Ascending aorta (tissue), 2 donors: Measurements from ENCODE around the gene EEF1G. TPM values are rescaled to one million over a fixed set of nuclear protein-coding genes. Genes with fewer than 3 reads are reported as not detected.
"Not testable (repeated sequence)": the region's sequence is repeated elsewhere in the genome, so short reads cannot be mapped to it uniquely, and the experiment has no call there.

Experiments used
- DNase-seq, 2 donors: peaks; one replicate each; pipeline ENCODE4 v3.0.0-alpha.2; 2019; ENCODE audit warnings: low spot score in 2 of 2
- H3K27ac ChIP-seq, 2 donors: fragments of 200-600 bp; sonication (generic); one replicate each; pipeline ENCODE4 v1.5.1; 2016 to 2017; ENCODE audit warnings: mild to moderate bottlenecking in 1 of 2
- H3K27me3 ChIP-seq: fragments of 200-600 bp; sonication (generic); one replicate; pipeline ENCODE4 v1.5.1; 2017
- H3K36me3 ChIP-seq, 2 donors: fragments of 200-600 bp; sonication (generic); one replicate each; pipeline ENCODE4 v1.5.1; 2016
- H3K4me1 ChIP-seq, 2 donors: fragments of 200-600 bp; sonication (generic); one replicate each; pipeline ENCODE4 v1.5.1; 2016 to 2017; ENCODE audit warnings: mild to moderate bottlenecking in 1 of 2
- H3K4me3 ChIP-seq, 2 donors: fragments of 200-600 bp; sonication (generic); one replicate each; pipeline ENCODE4 v1.5.1; 2016 to 2017; ENCODE audit warnings: mild to moderate bottlenecking in 1 of 2
- H3K9me3 ChIP-seq, 2 donors: fragments of 200-600 bp; sonication (generic); one replicate each; pipeline ENCODE4 v1.5.1; 2016
- intact Hi-C: fragments of 100-400 bp; cut with DNase I; formaldehyde crosslinking; loops from one replicate; pipeline ENCODE4 v1.15.1; 2023
- total RNA-seq: library from RNA; depleted of rRNA; stranded (reverse); fragments of >200 nt; gene quantifications from one replicate; pipeline ENCODE4 v1.1.0, GENCODE V29; 2016
- TF ChIP-seq, protein P1 (sequence below), 3 experiments: fragments of 200-600 bp in 2 of 3; fragments of 450-650 bp in 1 of 3; sonication (generic) in 2 of 3; IDR thresholded peaks; one replicate each; pipeline ENCODE4 v1.5.1; 2016 to 2019; ENCODE audit warnings: antibody characterized with exemption in 3 of 3, mild to moderate bottlenecking in 1 of 3, moderate library complexity in 1 of 3

The EEF1G gene
- total RNA-seq, 1 donor from 2014 or later, result 1,083 TPM

DNA sequence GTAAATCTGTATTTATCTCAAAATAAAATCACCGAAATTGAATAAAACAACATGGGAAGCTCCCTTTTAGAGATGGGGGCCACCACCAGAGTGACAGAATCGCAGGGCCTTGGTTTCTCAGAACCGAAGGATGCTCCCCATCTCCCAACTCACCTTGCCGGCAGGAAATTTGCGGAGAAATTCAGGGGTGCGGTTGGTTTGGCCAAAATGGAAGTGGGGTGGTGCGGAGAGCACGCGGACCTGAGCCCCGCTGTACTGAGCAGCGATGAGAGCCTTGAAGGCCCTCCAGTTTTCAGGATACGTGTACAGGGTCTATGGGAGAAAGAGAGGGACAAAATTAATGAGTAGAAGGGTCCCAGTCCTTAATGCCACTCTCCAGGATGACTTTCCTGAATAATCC is 1.3 kb downstream of the EEF1G start:
- intact Hi-C loops, result no loop called here
- Histone ChIP-seq H3K36me3 (peaks cover 48 to 62% of the 10 kb centered on the region in 2 donors), H3K4me3 (peak overlapping the region; percentile 75 to 89), H3K27me3 (no peaks in the 10 kb centered on the region), H3K4me1 (peaks cover 10 to 15% of the 10 kb centered on the region in 2 donors), H3K9me3 (no peaks in the 10 kb centered on the region), H3K27ac (peak overlapping the region; percentile 58 to 79)
- DNase-seq, result no peak
- TF ChIP-seq, protein P1, sequence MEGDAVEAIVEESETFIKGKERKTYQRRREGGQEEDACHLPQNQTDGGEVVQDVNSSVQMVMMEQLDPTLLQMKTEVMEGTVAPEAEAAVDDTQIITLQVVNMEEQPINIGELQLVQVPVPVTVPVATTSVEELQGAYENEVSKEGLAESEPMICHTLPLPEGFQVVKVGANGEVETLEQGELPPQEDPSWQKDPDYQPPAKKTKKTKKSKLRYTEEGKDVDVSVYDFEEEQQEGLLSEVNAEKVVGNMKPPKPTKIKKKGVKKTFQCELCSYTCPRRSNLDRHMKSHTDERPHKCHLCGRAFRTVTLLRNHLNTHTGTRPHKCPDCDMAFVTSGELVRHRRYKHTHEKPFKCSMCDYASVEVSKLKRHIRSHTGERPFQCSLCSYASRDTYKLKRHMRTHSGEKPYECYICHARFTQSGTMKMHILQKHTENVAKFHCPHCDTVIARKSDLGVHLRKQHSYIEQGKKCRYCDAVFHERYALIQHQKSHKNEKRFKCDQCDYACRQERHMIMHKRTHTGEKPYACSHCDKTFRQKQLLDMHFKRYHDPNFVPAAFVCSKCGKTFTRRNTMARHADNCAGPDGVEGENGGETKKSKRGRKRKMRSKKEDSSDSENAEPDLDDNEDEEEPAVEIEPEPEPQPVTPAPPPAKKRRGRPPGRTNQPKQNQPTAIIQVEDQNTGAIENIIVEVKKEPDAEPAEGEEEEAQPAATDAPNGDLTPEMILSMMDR (IDR thresholded peaks at IDR 0.05), result no peak

DNA sequence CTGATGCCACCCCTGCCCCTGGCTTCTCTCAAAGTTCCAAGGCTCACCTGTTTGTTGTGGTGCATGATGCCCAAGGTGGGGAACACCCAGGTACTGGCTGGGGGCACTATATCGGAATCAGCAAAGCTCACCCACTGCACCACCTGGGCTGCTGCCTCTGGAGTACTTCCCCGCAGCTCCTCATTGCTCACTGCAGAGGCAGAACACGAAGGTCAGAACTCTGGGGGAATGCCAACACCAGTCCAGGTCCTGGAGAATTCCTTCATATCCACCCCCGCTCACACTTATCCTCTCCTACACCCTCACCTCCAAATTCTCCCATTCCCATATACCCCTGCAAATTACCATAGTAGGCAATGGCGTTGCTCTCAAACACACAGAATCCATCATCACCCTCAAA is 2.2 kb downstream of the EEF1G start:
- H3K27ac ChIP-seq, DNase-seq, intact Hi-C loops, H3K9me3 ChIP-seq, H3K4me3 ChIP-seq, H3K27me3 ChIP-seq: not testable (repeated sequence)
- Histone ChIP-seq H3K36me3 (peaks cover 53 to 66% of the 10 kb centered on the region in 2 donors), H3K4me1 (peaks cover 10 to 15% of the 10 kb centered on the region in 2 donors)

DNA sequence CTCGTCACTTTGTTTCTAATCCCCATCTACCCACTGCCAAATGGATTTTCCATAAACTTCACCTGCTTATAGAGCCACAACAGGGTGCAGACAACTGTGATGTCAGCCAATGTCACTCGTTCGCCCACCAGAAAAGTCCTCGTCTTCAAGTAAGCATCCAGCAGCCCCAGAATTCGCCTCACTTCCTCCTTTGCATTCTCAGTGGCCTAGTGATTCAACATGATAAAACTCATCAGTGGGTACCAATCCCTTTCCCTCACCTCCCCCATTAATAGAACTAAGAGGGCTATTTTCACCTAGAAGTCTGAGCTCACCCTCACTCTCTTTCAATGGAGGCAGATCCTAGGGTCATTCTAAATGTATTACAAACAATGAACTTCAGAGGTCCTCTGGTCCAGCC is 2.8 kb downstream of the EEF1G start:
- H3K9me3 ChIP-seq, H3K4me3 ChIP-seq, DNase-seq, intact Hi-C loops, H3K27me3 ChIP-seq, H3K27ac ChIP-seq: not testable (repeated sequence)
- Histone ChIP-seq H3K36me3 (peaks cover 59 to 66% of the 10 kb centered on the region in 2 donors), H3K4me1 (peaks cover 10 to 15% of the 10 kb centered on the region in 2 donors)

DNA sequence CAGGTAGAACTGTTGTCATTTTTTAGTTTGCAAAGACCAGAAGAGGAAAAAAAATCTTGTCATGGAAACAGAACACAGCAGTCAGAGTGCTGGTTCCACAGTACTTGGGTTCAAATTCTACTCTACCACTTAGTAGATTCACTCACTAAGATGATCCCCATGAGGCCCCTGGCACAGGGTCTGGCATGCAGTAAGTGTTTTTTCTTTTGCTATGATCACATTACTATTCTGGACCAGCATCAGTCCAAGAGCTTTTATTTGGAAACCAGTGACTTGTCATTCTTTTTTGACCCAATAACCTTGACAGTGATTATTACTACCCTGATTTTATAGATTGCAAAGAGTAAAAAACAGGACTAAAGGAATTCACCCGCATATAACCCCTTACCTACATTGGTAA is 4.1 kb downstream of the EEF1G start:
- peaks cover 0 to 6% of the 10 kb centered on the region in 2 donors for H3K4me1 ChIP-seq
- DNase-seq, result no peak
- H3K27me3 ChIP-seq, result no peaks in the 10 kb centered on the region
- TF ChIP-seq, protein P1 (IDR thresholded peaks at IDR 0.05), result no peak
- H3K4me3 ChIP-seq, result no peak overlapping the region
- intact Hi-C loops, result no loop called here
- H3K27ac ChIP-seq, result no peak overlapping the region
- H3K36me3 ChIP-seq, result peaks cover 70 to 77% of the 10 kb centered on the region in 2 donors
- no peaks in the 10 kb centered on the region for H3K9me3 ChIP-seq

DNA sequence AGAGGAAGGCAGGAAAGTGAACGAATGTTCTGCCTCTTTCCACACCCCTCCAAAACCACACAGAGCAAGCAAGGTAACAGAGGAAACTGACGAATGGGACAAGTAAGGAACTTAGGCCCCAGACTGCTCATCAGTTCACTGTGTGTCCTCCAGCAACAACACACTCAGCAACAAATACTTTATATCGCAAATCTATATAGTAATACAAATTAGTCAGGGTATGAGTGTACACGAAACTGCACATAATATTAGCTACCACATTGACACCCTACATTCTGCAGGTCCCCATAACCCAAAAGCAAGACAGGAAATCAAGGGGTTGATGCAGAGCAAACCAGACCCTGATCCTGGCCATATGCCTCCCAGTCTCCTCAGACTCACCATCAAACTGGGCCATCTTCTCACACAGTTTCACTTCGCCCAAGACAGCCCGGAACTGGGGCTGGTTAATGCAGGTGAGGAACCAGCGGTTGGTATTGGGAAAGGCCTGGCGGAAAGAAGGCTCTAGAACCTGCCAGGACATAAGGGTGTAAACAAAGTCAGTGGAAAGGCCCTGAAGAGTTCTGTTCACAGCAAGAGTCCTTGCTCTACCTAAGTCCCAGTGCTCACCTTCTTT is 6.6 kb downstream of the EEF1G start:
- Histone ChIP-seq H3K27me3 (no peaks in the 10 kb centered on the region), H3K27ac (no peak overlapping the region), H3K9me3 (no peaks in the 10 kb centered on the region), H3K4me1 (no peaks in the 10 kb centered on the region), H3K4me3 (no peak overlapping the region), H3K36me3 (peaks cover 91 to 94% of the 10 kb centered on the region in 2 donors)
- DNase-seq, result no peak
- TF ChIP-seq, protein P1 (IDR thresholded peaks at IDR 0.05), result no peak
- intact Hi-C loops, result no loop called here

DNA sequence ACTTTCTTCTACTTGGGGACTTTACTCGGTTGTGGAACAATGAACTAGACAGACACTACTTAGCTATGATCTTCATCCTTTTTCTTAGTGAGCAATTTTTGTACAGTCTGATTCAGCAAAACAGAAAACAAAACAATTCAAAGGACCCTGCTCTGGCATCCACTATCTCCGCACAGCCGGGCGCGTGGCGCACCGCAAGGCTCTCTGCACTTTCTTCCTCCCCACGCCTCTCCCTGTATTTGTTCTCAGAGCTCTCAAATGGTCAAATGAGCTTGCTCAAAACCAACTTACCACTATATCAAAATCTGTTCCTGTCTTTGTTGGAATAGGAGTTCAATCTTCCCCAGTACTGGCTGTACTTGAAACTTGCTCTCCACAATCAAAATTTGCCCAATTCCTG is 7.4 kb downstream of the EEF1G start:
- H3K9me3 ChIP-seq, result no peaks in the 10 kb centered on the region
- H3K4me3 ChIP-seq, result no peak overlapping the region
- H3K27me3 ChIP-seq, result no peaks in the 10 kb centered on the region
- no peak overlapping the region for H3K27ac ChIP-seq
- no peak for DNase-seq
- H3K36me3 ChIP-seq, result peaks cover 84 to 86% of the 10 kb centered on the region in 2 donors
- intact Hi-C loops, result no loop called here
- H3K4me1 ChIP-seq, result peaks cover 0 to under 1% of the 10 kb centered on the region in 2 donors
- TF ChIP-seq, protein P1 (IDR thresholded peaks at IDR 0.05), result no peak
